Right atrium auricular region (tissue), 2 donors: ENCODE data around the gene UGT1A5. TPM values are rescaled to one million over a fixed set of nuclear protein-coding genes. Genes with fewer than 3 reads are reported as not detected.

Source experiments
- DNase-seq: peaks from one replicate; pipeline ENCODE4 v3.0.0-alpha.2; 2019; ENCODE audit warnings: low spot score
- H3K27ac ChIP-seq, 2 donors: fragments of 200-600 bp; sonication (generic); 1 replicate in 1 of 2; 2 replicates in 1 of 2; pipeline ENCODE4 v1.5.1; 2016 to 2019
- H3K27me3 ChIP-seq, 2 donors: fragments of 200-600 bp; sonication (generic); one replicate each; pipeline versions ENCODE4 v1.5.1 to v1.6.0; 2017 to 2019
- H3K36me3 ChIP-seq: fragments of 200-600 bp; sonication (generic); one replicate; pipeline ENCODE4 v1.5.1; 2016
- H3K4me1 ChIP-seq, 2 donors: fragments of 200-600 bp; sonication (generic); one replicate each; pipeline versions ENCODE4 v1.5.1 to v1.6.0; 2017 to 2019
- H3K4me3 ChIP-seq, 2 donors: fragments of 200-600 bp; sonication (generic); 1 replicate in 1 of 2; 2 replicates in 1 of 2; pipeline ENCODE4 v1.5.1; 2017 to 2019; ENCODE audit warnings: mild to moderate bottlenecking in 1 of 2, moderate library complexity in 1 of 2
- H3K9me3 ChIP-seq, 2 donors: fragments of 200-600 bp; sonication (generic); one replicate each; pipeline ENCODE4 v1.5.1; 2019
- total RNA-seq, 2 donors: library from RNA; depleted of rRNA; stranded (reverse); fragments of >200 nt; gene quantifications; one replicate each; pipeline ENCODE4 v1.1.0, GENCODE V29; 2016
- TF ChIP-seq, protein P1 (sequence below), 2 donors: fragments of 200-600 bp; sonication (generic); IDR thresholded peaks; one replicate each; pipeline ENCODE4 v1.5.1; 2019; ENCODE audit warnings: antibody characterized with exemption in 2 of 2

UGT1A5 gene
- total RNA-seq, 2 donors from 2014 or later: not detected

- no peak overlapping the region for H3K27ac ChIP-seq
- DNase-seq: no peak
- no peaks in the 10 kb centered on the region for H3K4me1 ChIP-seq
Measured at GRCh38 chr2:233816334-233816733, 103.6 kb downstream of the UGT1A5 start.

GRCh38 chr2:233816771-233817170 is 104.1 kb downstream of the UGT1A5 start:
- H3K9me3 ChIP-seq: peaks cover 0 to 10% of the 10 kb centered on the region in 2 donors
- TF ChIP-seq, protein P1, sequence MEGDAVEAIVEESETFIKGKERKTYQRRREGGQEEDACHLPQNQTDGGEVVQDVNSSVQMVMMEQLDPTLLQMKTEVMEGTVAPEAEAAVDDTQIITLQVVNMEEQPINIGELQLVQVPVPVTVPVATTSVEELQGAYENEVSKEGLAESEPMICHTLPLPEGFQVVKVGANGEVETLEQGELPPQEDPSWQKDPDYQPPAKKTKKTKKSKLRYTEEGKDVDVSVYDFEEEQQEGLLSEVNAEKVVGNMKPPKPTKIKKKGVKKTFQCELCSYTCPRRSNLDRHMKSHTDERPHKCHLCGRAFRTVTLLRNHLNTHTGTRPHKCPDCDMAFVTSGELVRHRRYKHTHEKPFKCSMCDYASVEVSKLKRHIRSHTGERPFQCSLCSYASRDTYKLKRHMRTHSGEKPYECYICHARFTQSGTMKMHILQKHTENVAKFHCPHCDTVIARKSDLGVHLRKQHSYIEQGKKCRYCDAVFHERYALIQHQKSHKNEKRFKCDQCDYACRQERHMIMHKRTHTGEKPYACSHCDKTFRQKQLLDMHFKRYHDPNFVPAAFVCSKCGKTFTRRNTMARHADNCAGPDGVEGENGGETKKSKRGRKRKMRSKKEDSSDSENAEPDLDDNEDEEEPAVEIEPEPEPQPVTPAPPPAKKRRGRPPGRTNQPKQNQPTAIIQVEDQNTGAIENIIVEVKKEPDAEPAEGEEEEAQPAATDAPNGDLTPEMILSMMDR (IDR thresholded peaks at IDR 0.05): no peak
- H3K4me1 ChIP-seq: no peaks in the 10 kb centered on the region
- no peaks in the 10 kb centered on the region for H3K36me3 ChIP-seq
- no peak for DNase-seq
- no peak overlapping the region for H3K4me3 ChIP-seq
- no peak overlapping the region for H3K27ac ChIP-seq
- no peaks in the 10 kb centered on the region for H3K27me3 ChIP-seq

More at GRCh38 chr2:233816334-233816733, 103.6 kb downstream of the UGT1A5 start:
- Histone ChIP-seq H3K4me3 (no peak overlapping the region), H3K36me3 (no peaks in the 10 kb centered on the region), H3K9me3 (peaks cover 0 to 10% of the 10 kb centered on the region in 2 donors), H3K27me3 (no peaks in the 10 kb centered on the region)
- TF ChIP-seq, protein P1 (IDR thresholded peaks at IDR 0.05): no peak

DNA sequence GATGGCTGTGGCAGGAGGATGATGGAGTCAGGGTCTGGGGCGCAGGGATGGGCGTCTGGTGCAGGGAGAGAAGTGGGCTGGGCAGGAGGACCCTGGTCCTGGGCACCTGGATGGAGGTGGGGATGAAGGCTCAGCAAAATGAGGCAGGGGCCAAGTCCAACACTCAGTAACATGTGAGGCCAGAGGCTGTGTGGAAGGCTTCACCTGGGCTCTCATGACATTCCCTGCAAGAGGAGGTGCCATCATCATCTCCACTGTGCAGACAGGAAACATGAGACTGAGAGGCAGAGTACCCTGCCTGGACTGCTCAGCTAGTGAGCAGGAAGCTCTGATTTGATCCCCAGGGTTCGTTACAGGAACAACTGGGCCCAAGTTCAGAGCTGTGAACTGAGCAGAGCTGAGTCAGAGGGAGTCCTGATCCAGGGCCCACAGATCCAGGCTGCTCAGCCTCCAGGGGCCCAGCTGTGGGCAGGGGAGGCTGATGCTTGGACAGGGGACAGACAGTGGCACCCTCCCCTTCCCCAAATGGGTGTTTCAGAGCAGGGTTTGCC is 104.7 kb downstream of the UGT1A5 start:
- no peak overlapping the region for H3K27ac ChIP-seq
- H3K4me3 ChIP-seq: no peak overlapping the region
- H3K27me3 ChIP-seq: no peaks in the 10 kb centered on the region
- no peaks in the 10 kb centered on the region for H3K4me1 ChIP-seq
- H3K36me3 ChIP-seq: no peaks in the 10 kb centered on the region
- no peak for DNase-seq
- TF ChIP-seq, protein P1 (IDR thresholded peaks at IDR 0.05): no peak
- peaks cover 0 to 10% of the 10 kb centered on the region in 2 donors for H3K9me3 ChIP-seq

DNA sequence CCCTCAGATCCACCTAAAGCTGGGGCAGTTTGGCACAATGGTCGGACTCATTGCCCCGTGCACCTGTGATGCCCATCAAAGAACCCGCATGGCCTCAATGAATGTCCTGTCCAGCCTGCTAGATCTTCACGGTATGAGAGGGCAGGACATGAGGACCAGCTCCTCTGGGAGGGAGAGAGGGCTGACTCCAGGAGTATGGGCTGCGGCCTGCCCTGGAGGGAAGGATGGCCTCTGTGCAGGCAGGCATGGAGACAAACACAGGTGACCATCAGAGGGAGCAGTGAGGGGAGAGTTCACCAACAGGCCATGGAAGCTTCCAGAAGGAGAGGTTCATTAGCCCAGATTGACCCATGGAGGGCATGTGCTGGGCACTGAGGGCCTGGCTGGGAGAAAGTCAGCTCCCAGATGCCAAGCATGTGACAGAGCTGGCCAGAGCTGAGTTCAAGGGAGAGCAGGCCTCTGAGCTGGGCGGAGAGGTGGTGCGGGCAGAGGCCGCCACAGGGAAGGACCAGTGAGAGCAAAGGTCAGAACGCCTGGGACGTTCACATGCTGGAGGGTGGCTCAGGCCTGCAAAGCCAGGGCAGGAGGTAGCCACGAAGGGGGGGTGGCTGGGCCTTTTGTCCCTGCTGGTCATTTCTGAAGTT is 105.4 kb downstream of the UGT1A5 start:
- H3K4me3 ChIP-seq: no peak overlapping the region
- DNase-seq: no peak
- H3K9me3 ChIP-seq: peaks cover 0 to 10% of the 10 kb centered on the region in 2 donors
- TF ChIP-seq, protein P1 (IDR thresholded peaks at IDR 0.05): no peak
- H3K4me1 ChIP-seq: no peaks in the 10 kb centered on the region
- H3K27me3 ChIP-seq: no peaks in the 10 kb centered on the region
- no peaks in the 10 kb centered on the region for H3K36me3 ChIP-seq
- H3K27ac ChIP-seq: no peak overlapping the region

DNA sequence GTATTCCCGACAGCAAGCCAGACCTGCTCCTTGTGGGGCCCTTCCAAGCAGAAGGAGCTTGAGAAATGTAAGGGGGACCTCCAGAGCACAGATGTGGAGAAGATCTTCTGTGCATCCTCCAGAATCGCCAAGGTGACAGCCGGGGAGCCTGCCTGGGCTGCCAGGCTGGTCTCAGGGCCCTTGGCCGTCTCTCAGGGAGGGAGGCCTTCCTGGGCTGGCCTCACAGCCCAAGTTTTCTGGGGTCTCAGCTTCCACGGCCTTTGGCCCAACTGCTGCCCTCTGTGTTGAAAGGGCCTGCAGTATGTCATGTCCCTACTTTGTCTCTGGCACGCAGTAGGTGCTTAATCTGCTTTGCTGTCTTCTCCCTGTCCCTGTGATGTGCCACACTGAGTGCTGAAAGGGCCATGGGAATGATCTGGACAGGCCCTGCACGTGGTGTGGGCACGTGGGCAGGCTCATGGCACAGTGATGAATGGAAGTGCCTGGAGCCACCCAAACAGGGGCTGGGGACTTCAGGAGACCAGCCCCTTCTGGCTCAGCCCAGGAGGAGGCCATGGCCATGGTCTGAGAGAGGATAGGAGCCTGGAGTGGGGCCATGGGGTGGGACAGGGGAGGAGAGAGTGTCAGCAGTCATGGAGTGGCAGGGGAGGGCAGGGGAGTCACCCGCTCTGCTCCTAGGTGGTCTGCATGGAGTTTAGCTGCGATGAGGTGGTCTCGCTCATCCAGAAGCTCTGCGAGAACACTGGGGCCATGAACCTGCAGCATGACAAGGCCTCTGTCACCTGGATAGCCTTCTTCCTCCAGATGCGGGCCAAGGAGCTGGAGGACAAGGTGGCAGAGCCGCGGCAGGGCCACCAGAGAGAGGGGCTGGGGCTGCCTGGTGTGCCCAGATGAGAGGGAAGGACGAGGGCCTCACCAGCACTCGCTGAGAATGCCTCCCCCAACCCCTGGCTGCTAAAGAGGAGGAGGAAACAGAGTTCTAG is 106.2 kb downstream of the UGT1A5 start:
- Histone ChIP-seq H3K36me3 (no peaks in the 10 kb centered on the region), H3K4me3 (no peak overlapping the region), H3K4me1 (no peaks in the 10 kb centered on the region), H3K27ac (no peak overlapping the region), H3K27me3 (no peaks in the 10 kb centered on the region), H3K9me3 (peaks cover 0 to 10% of the 10 kb centered on the region in 2 donors)
- no peak for DNase-seq
- TF ChIP-seq, protein P1 (IDR thresholded peaks at IDR 0.05): no peak
